ENCODE data around the gene C5orf34.

The C5orf34 gene, protein sequence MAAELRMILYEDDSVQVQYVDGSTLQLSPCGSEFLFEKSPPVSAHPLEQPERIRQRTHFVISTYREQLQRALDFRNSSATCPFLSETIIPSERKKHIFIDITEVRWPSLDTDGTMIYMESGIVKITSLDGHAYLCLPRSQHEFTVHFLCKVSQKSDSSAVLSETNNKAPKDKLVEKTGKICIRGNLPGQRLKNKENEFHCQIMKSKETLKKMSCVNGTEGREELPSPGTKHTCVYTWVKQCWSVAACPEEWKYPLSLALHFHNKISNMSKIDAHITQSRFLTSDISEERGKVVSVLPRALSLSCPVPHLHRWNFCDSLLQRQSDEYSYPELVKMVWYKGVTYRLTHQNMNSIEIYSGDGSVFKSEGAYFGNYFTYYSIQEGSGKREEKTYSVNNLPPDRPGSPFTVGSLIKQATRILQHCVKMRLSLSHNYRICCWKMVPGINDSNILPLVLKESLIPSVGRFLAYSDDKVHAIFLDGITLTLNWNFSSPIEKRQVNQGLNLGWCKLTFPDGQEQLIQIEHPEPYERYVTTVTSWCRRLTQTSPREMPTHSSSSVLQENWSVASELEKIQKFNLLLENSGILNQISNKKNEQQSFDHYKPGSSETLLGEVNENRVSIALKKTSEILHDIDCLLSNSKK

GRCh38 chr5:43514816-43515677, at the start of gene C5orf34:
Gene C5orf34, minus strand, starts transcription at chr5:43515148. Its CDS starts 5,809 bp downstream, at chr5:43509339.
- Histone ChIP-seq H3K4me1 (ENCODE audit: control insufficient read depth in 1 of 2, insufficient read depth in 1 of 2, low read depth in 1 of 2, low read length in 1 of 2) (peaks cover 12 to 21% of the 10 kb centered on the region in 2 experiments), H3K27ac (peak within 1 kb of the TSS; percentile 69), H3K9me3 (no peaks in the 10 kb centered on the region), H3K36me3 (no peaks in the 10 kb centered on the region), H3K4me3 (ENCODE audit: low read depth in 1 of 2, low read length in 1 of 2) (peak within 1 kb of the TSS; percentile 66 to 72), H3K27me3 (no peaks in the 10 kb centered on the region)
- TF ChIP-seq CTCF (IDR thresholded peaks at IDR 0.05), result no peak

DNA sequence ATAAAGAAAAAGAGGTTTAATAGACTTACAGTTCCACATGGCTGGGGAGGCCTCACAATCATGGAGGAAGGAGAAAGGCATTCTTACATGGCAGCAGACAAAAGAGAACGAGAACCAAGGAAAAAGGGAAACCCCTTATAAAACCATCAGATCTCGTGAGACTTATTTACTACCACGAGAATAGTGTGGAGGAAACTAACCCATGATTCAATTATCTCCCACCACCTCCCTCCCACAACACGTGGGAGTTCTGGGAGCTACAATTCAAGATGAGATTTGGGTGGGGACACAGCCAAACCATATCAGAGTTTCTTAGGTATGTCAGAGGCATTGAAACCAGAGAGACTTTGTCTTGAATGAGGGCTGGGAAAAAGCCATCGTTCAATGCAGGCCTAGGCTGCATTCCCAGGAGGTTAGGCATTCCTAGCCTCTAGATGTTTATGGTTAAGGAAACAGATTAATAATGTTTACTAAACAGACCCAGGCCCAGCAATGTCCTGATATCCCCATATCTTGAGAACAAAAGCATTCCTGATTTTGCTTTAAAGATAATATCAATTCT, 49.4 kb upstream of the C5orf34 start:
- peaks cover 15% of the 10 kb centered on the region for H3K27me3 ChIP-seq
- no peak overlapping the region for H3K4me3 ChIP-seq (ENCODE audit: low read depth in 1 of 2, low read length in 1 of 2)
- no peak for TF ChIP-seq CTCF (IDR thresholded peaks at IDR 0.05)
- H3K27ac ChIP-seq, result no peak overlapping the region
- H3K4me1 ChIP-seq (ENCODE audit: control insufficient read depth in 1 of 2, insufficient read depth in 1 of 2, low read depth in 1 of 2, low read length in 1 of 2), result no peaks in the 10 kb centered on the region
- no peaks in the 10 kb centered on the region for H3K9me3 ChIP-seq
- H3K36me3 ChIP-seq, result no peaks in the 10 kb centered on the region

- Histone ChIP-seq H3K9me3 (no peaks in the 10 kb centered on the region), H3K4me3 (ENCODE audit: low read depth in 1 of 2, low read length in 1 of 2) (no peak overlapping the region), H3K27ac (no peak overlapping the region), H3K36me3 (no peaks in the 10 kb centered on the region), H3K27me3 (peaks cover 15% of the 10 kb centered on the region), H3K4me1 (ENCODE audit: control insufficient read depth in 1 of 2, insufficient read depth in 1 of 2, low read depth in 1 of 2, low read length in 1 of 2) (no peaks in the 10 kb centered on the region)
- no peak for TF ChIP-seq CTCF (IDR thresholded peaks at IDR 0.05)
Measured at GRCh38 chr5:43563321-43563720, 48.4 kb upstream of the C5orf34 start.

DNA sequence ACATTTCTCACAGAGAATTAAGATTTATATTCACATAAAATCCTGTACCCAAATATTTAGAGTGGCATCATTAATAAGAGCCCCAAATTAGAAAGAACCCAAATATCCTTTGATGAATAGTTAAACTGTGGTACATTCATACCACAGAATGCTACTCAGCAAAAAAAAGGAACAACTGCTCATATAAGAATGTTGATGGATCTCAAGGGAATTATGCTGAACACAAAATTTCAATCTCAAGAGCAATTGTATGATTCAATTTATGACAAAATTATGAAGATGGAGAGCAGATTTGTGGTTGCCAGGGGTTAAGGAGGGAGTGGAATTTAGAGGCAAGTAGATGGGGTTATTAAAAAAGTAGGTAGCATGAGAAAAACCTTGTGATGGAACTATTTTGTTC, 46.4 kb upstream of the C5orf34 start:
- H3K4me3 ChIP-seq (ENCODE audit: low read depth in 1 of 2, low read length in 1 of 2), result no peak overlapping the region
- no peaks in the 10 kb centered on the region for H3K9me3 ChIP-seq
- TF ChIP-seq CTCF (IDR thresholded peaks at IDR 0.05), result no peak
- peaks cover 6 to 8% of the 10 kb centered on the region in 2 experiments for H3K4me1 ChIP-seq (ENCODE audit: control insufficient read depth in 1 of 2, insufficient read depth in 1 of 2, low read depth in 1 of 2, low read length in 1 of 2)
- peaks cover 15% of the 10 kb centered on the region for H3K27me3 ChIP-seq
- no peak overlapping the region for H3K27ac ChIP-seq
- no peaks in the 10 kb centered on the region for H3K36me3 ChIP-seq

GRCh38 chr5:43560128-43560527, 45.2 kb upstream of the C5orf34 start:
- peaks cover 15% of the 10 kb centered on the region for H3K27me3 ChIP-seq
- H3K9me3 ChIP-seq, result no peaks in the 10 kb centered on the region
- H3K4me1 ChIP-seq (ENCODE audit: control insufficient read depth in 1 of 2, insufficient read depth in 1 of 2, low read depth in 1 of 2, low read length in 1 of 2), result peaks cover 14 to 17% of the 10 kb centered on the region in 2 experiments
- no peak overlapping the region for H3K27ac ChIP-seq
- no peaks in the 10 kb centered on the region for H3K36me3 ChIP-seq
- no peak overlapping the region for H3K4me3 ChIP-seq (ENCODE audit: low read depth in 1 of 2, low read length in 1 of 2)
- TF ChIP-seq CTCF (IDR thresholded peaks at IDR 0.05), result no peak

Measured in neutrophil (primary cell).